Measurements from ENCODE around the gene KRTAP4-6. TPM values are rescaled to one million over a fixed set of nuclear protein-coding genes. Genes with fewer than 3 reads are reported as not detected.
"Not testable (repeated sequence)": the region's sequence is repeated elsewhere in the genome, so short reads cannot be mapped to it uniquely, and the experiment has no call there.

The KRTAP4-6 gene
- total and polyA plus RNA-seq, 4 donors: not detected

GRCh38 chr17:41104386-41105038 is 35.8 kb downstream of the KRTAP4-6 start:
- intact Hi-C loops (cut with DNase I); H3K9me3 ChIP-seq (ENCODE audit: control insufficient read depth, low read length); DNase-seq; H3K4me3 ChIP-seq (ENCODE audit: low read length in 2 of 2); H3K4me1 ChIP-seq (ENCODE audit: control insufficient read depth in 1 of 2, insufficient read depth in 2 of 2, low read length in 2 of 2); H3K27me3 ChIP-seq (ENCODE audit: control insufficient read depth in 1 of 2, insufficient read depth in 2 of 2, low read length in 1 of 2); H3K36me3 ChIP-seq (ENCODE audit: control insufficient read depth in 1 of 2, insufficient read depth in 2 of 2, low read length in 1 of 2); ATAC-seq (ENCODE audit: low FRiP score); H3K27ac ChIP-seq (ENCODE audit: low read depth in 1 of 2, low read length in 2 of 2): not testable (repeated sequence)
- WGBS, 2 donors: 59 to 69% methylated on average over 2 of the region's 2 CpGs

- ATAC-seq (ENCODE audit: low FRiP score) (no peak), DNase-seq (no peak)
- 87 to 88% methylated on average over 1 of the region's 1 CpG for WGBS, 2 donors
- Histone ChIP-seq H3K36me3 (ENCODE audit: control insufficient read depth in 1 of 2, insufficient read depth in 2 of 2, low read length in 1 of 2) (no peaks in the 10 kb centered on the region), H3K4me1 (ENCODE audit: control insufficient read depth in 1 of 2, insufficient read depth in 2 of 2, low read length in 2 of 2) (no peaks in the 10 kb centered on the region), H3K27me3 (ENCODE audit: control insufficient read depth in 1 of 2, insufficient read depth in 2 of 2, low read length in 1 of 2) (no peaks in the 10 kb centered on the region), H3K9me3 (ENCODE audit: control insufficient read depth, low read length) (peaks cover 3% of the 10 kb centered on the region), H3K4me3 (ENCODE audit: low read length in 2 of 2) (no peak overlapping the region), H3K27ac (ENCODE audit: low read depth in 1 of 2, low read length in 2 of 2) (no peak overlapping the region)
- intact Hi-C loops (cut with DNase I): no loop called here
Observed at GRCh38 chr17:41103896-41104295, 36.4 kb downstream of the KRTAP4-6 start.

- Histone ChIP-seq H3K4me1 (ENCODE audit: control insufficient read depth in 1 of 2, insufficient read depth in 2 of 2, low read length in 2 of 2) (no peaks in the 10 kb centered on the region), H3K27ac (ENCODE audit: low read depth in 1 of 2, low read length in 2 of 2) (no peak within 1 kb of the TSS), H3K4me3 (ENCODE audit: low read length in 2 of 2) (no peak within 1 kb of the TSS), H3K27me3 (ENCODE audit: control insufficient read depth in 1 of 2, insufficient read depth in 2 of 2, low read length in 1 of 2) (no peaks in the 10 kb centered on the region), H3K9me3 (ENCODE audit: control insufficient read depth, low read length) (peaks cover 1% of the 10 kb centered on the region), H3K36me3 (ENCODE audit: control insufficient read depth in 1 of 2, insufficient read depth in 2 of 2, low read length in 1 of 2) (no peaks in the 10 kb centered on the region)
- DNase-seq (no peak), ATAC-seq (ENCODE audit: low FRiP score) (no peak)
- 47% methylated on average over 8 to 10 of the region's 10 CpGs for WGBS, 2 donors
- intact Hi-C loops (cut with DNase I): no loop called here
Observed at GRCh38 chr17:41101586-41102259, 38.6 kb downstream of the KRTAP4-6 start, which contains the start of gene KRTAP4-16. Gene KRTAP4-16, minus strand, starts transcription at chr17:41102209. Its CDS starts 0 bp downstream, at chr17:41102209.

GRCh38 chr17:41099682-41100480 is 40.5 kb downstream of the KRTAP4-6 start:
- H3K27ac ChIP-seq (ENCODE audit: low read depth in 1 of 2, low read length in 2 of 2); H3K4me3 ChIP-seq (ENCODE audit: low read length in 2 of 2); H3K9me3 ChIP-seq (ENCODE audit: control insufficient read depth, low read length); H3K4me1 ChIP-seq (ENCODE audit: control insufficient read depth in 1 of 2, insufficient read depth in 2 of 2, low read length in 2 of 2); DNase-seq; ATAC-seq (ENCODE audit: low FRiP score); H3K27me3 ChIP-seq (ENCODE audit: control insufficient read depth in 1 of 2, insufficient read depth in 2 of 2, low read length in 1 of 2); intact Hi-C loops (cut with DNase I); H3K36me3 ChIP-seq (ENCODE audit: control insufficient read depth in 1 of 2, insufficient read depth in 2 of 2, low read length in 1 of 2): not testable (repeated sequence)
- 52 to 63% methylated on average over 7 of the region's 7 CpGs for WGBS, 2 donors

GRCh38 chr17:41098481-41098880 is 41.9 kb downstream of the KRTAP4-6 start:
- ATAC-seq (ENCODE audit: low FRiP score) (no peak), DNase-seq (no peak)
- H3K9me3 ChIP-seq (ENCODE audit: control insufficient read depth, low read length): peaks cover 1% of the 10 kb centered on the region
- no peaks in the 10 kb centered on the region for H3K36me3 ChIP-seq (ENCODE audit: control insufficient read depth in 1 of 2, insufficient read depth in 2 of 2, low read length in 1 of 2)
- intact Hi-C loops (cut with DNase I): no loop called here
- H3K27me3 ChIP-seq (ENCODE audit: control insufficient read depth in 1 of 2, insufficient read depth in 2 of 2, low read length in 1 of 2): no peaks in the 10 kb centered on the region
- no peak overlapping the region for H3K4me3 ChIP-seq (ENCODE audit: low read length in 2 of 2)
- H3K4me1 ChIP-seq (ENCODE audit: control insufficient read depth in 1 of 2, insufficient read depth in 2 of 2, low read length in 2 of 2): no peaks in the 10 kb centered on the region
- no peak overlapping the region for H3K27ac ChIP-seq (ENCODE audit: low read depth in 1 of 2, low read length in 2 of 2)
- 66 to 73% methylated on average over 5 to 6 of the region's 6 CpGs for WGBS, 2 donors

- H3K4me3 ChIP-seq (ENCODE audit: low read length in 2 of 2): no peak within 1 kb of the TSS
- no peak within 1 kb of the TSS for H3K27ac ChIP-seq (ENCODE audit: low read depth in 1 of 2, low read length in 2 of 2)
- no peaks in the 10 kb centered on the region for H3K27me3 ChIP-seq (ENCODE audit: control insufficient read depth in 1 of 2, insufficient read depth in 2 of 2, low read length in 1 of 2)
- no peaks in the 10 kb centered on the region for H3K36me3 ChIP-seq (ENCODE audit: control insufficient read depth in 1 of 2, insufficient read depth in 2 of 2, low read length in 1 of 2)
- H3K4me1 ChIP-seq (ENCODE audit: control insufficient read depth in 1 of 2, insufficient read depth in 2 of 2, low read length in 2 of 2): no peaks in the 10 kb centered on the region
- peaks cover 1% of the 10 kb centered on the region for H3K9me3 ChIP-seq (ENCODE audit: control insufficient read depth, low read length)
- intact Hi-C loops (cut with DNase I): no loop called here
- 47 to 56% methylated on average over 4 of the region's 4 CpGs for WGBS, 2 donors
- ATAC-seq (ENCODE audit: low FRiP score) (no peak), DNase-seq (no peak)
Observed at GRCh38 chr17:41098042-41098441, 42.3 kb downstream of the KRTAP4-6 start, which contains the start of gene KRTAP4-8. Gene KRTAP4-8, minus strand, starts transcription at chr17:41098142. Its CDS starts 58 bp downstream, at chr17:41098084.

GRCh38 chr17:41096055-41096454 is 44.3 kb downstream of the KRTAP4-6 start:
- intact Hi-C loops (cut with DNase I): no loop called here
- Histone ChIP-seq H3K9me3 (ENCODE audit: control insufficient read depth, low read length) (no peaks in the 10 kb centered on the region), H3K4me3 (ENCODE audit: low read length in 2 of 2) (no peak overlapping the region), H3K36me3 (ENCODE audit: control insufficient read depth in 1 of 2, insufficient read depth in 2 of 2, low read length in 1 of 2) (no peaks in the 10 kb centered on the region), H3K27me3 (ENCODE audit: control insufficient read depth in 1 of 2, insufficient read depth in 2 of 2, low read length in 1 of 2) (no peaks in the 10 kb centered on the region), H3K27ac (ENCODE audit: low read depth in 1 of 2, low read length in 2 of 2) (no peak overlapping the region), H3K4me1 (ENCODE audit: control insufficient read depth in 1 of 2, insufficient read depth in 2 of 2, low read length in 2 of 2) (no peaks in the 10 kb centered on the region)
- DNase-seq (no peak), ATAC-seq (ENCODE audit: low FRiP score) (no peak)
- WGBS, 2 donors: 71% methylated on average over 7 of the region's 7 CpGs

All from aorta (tissue), 5 donors.